22Rv1 (cell line): ENCODE results near the gene CBX3.
A peak's percentile ranks its signal among the peaks of the same experiment; 100 is the strongest.

Experiments used
- H3K27ac ChIP-seq: fragments of 450-650 bp; 2 replicates; pipeline ENCODE4 v1.5.1; 2017
- ZFX ChIP-seq: fragments of 450-650 bp; IDR thresholded peaks from 2 replicates; pipeline ENCODE4 v1.6.1; 2017; ENCODE audit warnings: antibody characterized with exemption, borderline replicate concordance
- TF ChIP-seq, protein P1 (sequence below): fragments of 450-650 bp; IDR thresholded peaks from 2 replicates; pipeline ENCODE4 v1.5.1; 2017; ENCODE audit warnings: mild to moderate bottlenecking

CBX3 gene

DNA sequence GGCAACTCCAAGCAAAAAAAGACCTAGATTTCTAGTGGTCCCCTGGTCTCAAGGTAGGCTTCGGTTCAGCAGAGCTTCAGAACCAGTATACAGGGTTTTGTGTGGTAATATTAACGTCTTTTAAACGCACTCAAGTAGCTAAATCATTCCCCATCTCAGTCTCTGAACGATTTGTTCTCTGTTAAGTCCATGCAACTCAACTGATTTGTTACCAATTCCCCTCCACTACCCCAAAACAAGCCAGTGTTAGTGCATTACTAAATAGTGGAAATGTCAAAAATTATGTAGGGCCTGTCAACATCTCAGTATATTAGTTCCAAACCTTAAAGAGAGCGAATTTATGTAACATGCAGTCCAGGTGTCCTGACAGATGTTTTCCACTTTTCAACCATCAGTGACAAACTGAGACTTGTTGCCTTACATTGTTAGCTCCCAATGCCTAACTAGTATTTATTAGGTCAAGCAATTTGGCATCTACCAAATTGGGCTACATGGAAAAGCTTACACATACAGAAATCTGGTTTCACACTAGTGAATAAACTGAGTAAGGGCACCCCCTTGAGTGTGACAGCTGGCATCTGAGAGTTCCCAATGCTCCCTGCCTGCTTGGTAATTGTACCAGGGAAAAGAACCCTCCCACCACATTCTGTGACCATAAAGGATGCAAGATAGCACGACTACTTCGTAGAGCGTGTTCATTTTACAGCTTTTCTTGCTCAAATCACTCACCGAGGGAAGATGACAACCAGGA, 13.2 kb upstream of the CBX3 start:
- TF ChIP-seq, protein P1, sequence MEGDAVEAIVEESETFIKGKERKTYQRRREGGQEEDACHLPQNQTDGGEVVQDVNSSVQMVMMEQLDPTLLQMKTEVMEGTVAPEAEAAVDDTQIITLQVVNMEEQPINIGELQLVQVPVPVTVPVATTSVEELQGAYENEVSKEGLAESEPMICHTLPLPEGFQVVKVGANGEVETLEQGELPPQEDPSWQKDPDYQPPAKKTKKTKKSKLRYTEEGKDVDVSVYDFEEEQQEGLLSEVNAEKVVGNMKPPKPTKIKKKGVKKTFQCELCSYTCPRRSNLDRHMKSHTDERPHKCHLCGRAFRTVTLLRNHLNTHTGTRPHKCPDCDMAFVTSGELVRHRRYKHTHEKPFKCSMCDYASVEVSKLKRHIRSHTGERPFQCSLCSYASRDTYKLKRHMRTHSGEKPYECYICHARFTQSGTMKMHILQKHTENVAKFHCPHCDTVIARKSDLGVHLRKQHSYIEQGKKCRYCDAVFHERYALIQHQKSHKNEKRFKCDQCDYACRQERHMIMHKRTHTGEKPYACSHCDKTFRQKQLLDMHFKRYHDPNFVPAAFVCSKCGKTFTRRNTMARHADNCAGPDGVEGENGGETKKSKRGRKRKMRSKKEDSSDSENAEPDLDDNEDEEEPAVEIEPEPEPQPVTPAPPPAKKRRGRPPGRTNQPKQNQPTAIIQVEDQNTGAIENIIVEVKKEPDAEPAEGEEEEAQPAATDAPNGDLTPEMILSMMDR = no peak
- no peak for TF ChIP-seq ZFX
- peak overlapping the region; percentile 55 for H3K27ac ChIP-seq

- TF ChIP-seq ZFX = no peak
- TF ChIP-seq, protein P1 = no peak
- H3K27ac ChIP-seq = peak overlapping the region; percentile 55
These were observed 12.5 kb upstream of the CBX3 start for GRCh38 chr7:26188957-26189541.

DNA sequence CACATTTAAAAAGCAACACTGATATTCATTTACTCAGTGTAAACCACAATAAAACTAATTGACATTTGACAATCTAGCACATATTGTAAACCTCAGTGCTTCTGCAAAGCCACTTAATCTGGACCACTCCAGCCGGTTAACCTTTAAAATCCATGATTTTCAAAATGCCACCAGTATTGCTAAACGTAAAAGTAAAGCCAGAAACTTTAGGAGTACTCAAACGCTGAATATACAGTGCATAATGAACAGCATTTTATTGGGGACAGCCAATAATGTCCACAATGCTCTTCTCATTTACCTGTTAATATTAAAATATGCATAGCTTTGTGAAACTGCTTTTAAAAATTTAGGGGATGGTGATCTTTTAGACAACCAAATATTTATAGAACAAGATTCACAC, 11.8 kb upstream of the CBX3 start:
- TF ChIP-seq, protein P1 = no peak
- TF ChIP-seq ZFX = no peak
- H3K27ac ChIP-seq = peak overlapping the region; percentile 55; the same call in 1 of the 2 replicates

DNA sequence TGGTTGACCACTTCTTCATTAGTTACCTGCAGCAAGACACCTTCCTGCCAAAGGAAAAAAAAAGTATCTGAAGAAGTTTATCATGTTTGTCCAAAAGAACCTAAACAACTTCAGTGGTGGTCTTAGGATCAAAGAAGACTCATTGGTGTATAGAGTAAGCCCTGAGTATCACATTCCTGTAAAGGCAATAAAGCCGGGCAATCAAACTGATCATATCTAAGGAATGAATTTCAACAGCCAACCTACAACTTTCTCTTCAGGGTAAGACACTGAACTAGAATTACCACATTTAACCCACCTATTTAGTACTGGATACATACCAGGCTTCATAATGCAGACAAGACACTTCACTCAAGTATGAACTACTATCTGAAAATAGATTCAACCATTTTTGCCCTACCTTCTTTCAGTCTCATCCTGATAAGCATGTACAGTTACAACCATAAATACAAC, 11.1 kb upstream of the CBX3 start:
- peak overlapping the region; percentile 55; the same call in 1 of the 2 replicates for H3K27ac ChIP-seq

GRCh38 chr7:26191233-26191973, 10.1 kb upstream of the CBX3 start:
- TF ChIP-seq, protein P1 = no peak
- TF ChIP-seq ZFX = no peak
- 0 out of 2 replicates have a peak overlapping the region, but pooled peaks have one; percentile 55 for H3K27ac ChIP-seq

More for the DNA sequence above, 11.1 kb upstream of the CBX3 start:
- TF ChIP-seq, protein P1 = no peak
- TF ChIP-seq ZFX = no peak

GRCh38 chr7:26191974-26192479, 9.5 kb upstream of the CBX3 start:
- no peak overlapping the region for H3K27ac ChIP-seq

More at GRCh38 chr7:26191974-26192479, 9.5 kb upstream of the CBX3 start:
- TF ChIP-seq, protein P1 = no peak
- TF ChIP-seq ZFX = no peak
